Stimulated activated CD4-positive, alpha-beta T cell treated with anti-CD3 and anti-CD28 coated beads, Interleukin-4, amount 100 ng/mL, for 24 hours (primary cell): Measurements from ENCODE around the gene MAP3K14.

Experiments used
- DNase-seq: peaks from one replicate; pipeline ENCODE4 v3.0.0-alpha.2; 2020

The MAP3K14 gene

DNA sequence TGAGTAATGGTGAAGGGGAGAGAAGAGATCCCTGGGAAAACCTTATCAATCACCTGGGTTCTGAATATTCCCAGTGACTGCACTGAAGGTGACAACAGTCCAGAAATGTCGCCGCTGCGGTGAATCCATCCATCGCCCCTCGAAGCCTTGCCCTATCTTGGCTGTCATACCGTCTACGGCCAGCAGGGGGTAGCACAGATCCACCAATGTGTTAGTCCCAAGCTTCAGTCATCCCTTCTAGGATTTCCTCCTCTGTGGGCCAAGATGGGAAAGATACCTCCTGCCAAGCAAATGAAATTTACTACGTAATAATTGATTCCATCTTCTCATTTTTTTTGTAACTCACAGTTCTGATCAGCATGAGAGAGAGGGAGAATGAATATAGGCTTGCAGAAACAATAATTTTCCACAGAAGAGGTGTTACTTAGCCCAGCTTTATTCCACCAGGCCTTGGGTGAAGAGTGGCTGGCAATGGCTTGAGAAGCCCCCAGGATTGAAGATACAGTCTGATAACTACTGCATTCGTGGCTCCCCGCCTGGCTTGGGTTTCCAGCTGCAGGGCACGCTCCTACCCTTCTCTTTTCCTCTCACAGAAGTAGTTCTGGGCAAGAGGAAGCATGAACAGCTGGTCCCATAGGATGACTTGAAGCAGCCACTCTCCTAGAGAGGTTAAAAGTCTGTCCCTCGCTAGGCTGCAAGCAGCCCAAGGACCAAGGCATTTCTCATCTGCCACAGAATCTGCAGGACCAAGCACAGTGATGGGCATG lies 97.7 kb downstream of the MAP3K14 start:
- DNase-seq: peak; percentile 91
